Measurements from ENCODE around the gene PKDCC. TPM values are rescaled to one million over a fixed set of nuclear protein-coding genes. Genes with fewer than 3 reads are reported as not detected.

The PKDCC gene
- total and polyA plus RNA-seq, 2 of the 13 experiments (the other 11 are each of a cell fraction or from before 2014, with no cell fraction given), result 52.6 to 58.8 TPM

DNA sequence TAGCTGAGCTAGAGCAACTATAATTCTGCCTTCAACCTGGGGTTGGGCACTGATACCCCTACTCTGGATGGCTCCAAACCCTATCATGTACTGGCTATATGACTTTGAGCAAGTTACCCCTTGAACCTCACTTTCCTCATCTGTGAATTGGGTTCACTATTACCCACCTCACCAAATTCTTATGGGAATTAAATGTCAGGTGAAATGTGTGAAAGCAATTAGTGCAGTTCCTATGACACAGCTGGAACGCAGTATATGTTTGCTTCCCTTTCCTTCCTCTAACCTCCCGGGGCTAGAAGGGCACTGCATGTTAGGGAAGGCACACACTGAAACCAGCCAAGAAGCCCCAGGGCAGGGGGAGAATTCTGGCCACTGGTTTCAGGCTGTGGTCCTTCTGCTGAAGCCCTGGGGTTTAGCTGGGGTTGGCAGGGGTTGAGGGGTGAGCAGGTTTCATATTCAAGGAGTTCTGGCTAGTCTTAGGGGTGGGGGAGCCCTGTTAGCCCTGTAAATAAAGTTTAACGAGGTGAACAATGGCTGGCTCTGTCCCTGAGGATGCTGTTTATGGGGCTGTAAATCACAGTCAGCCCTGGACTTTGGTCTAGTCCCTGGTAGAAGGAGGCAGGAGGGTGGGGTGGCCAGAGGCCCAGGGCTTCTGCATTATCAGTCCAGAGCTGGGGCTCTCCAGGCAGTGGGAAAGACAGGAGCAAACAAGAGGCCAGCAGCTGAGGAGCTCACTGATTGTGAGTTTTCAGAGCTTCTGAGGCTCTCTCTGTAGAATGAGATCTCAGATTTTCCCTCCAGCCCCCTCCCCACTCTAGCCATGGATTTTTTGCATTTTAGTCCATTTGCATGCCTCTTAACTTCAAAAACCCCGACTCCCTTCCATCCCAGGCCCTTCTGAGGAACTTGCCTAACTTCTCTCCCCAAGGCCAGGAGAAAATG lies 8.0 kb downstream of the PKDCC start (continued):
- TF ChIP-seq SUZ12 (IDR thresholded peaks at IDR 0.05; ENCODE audit: low read depth, low read length) (no peak), ZSCAN20 (CRISPR knock-in tag; IDR thresholded peaks at IDR 0.05; ENCODE audit: borderline replicate concordance) (no peak), ARNT (IDR thresholded peaks at IDR 0.05) (no peak), ZNF292 (CRISPR knock-in tag; IDR thresholded peaks at IDR 0.05; ENCODE audit: borderline replicate concordance, low read depth) (peak; percentile 93; the same call in 1 of the 2 replicates), HNF4G (IDR thresholded peaks at IDR 0.05; ENCODE audit: borderline replicate concordance, low read depth, low read length) (peak; percentile 98), HNF4G (CRISPR knock-in tag; IDR thresholded peaks at IDR 0.05; ENCODE audit: borderline replicate concordance, low read depth) (peak; percentile 89), ZFP1 (CRISPR knock-in tag; IDR thresholded peaks at IDR 0.05) (peak; percentile 90)
- TF ChIP-seq, protein P1, sequence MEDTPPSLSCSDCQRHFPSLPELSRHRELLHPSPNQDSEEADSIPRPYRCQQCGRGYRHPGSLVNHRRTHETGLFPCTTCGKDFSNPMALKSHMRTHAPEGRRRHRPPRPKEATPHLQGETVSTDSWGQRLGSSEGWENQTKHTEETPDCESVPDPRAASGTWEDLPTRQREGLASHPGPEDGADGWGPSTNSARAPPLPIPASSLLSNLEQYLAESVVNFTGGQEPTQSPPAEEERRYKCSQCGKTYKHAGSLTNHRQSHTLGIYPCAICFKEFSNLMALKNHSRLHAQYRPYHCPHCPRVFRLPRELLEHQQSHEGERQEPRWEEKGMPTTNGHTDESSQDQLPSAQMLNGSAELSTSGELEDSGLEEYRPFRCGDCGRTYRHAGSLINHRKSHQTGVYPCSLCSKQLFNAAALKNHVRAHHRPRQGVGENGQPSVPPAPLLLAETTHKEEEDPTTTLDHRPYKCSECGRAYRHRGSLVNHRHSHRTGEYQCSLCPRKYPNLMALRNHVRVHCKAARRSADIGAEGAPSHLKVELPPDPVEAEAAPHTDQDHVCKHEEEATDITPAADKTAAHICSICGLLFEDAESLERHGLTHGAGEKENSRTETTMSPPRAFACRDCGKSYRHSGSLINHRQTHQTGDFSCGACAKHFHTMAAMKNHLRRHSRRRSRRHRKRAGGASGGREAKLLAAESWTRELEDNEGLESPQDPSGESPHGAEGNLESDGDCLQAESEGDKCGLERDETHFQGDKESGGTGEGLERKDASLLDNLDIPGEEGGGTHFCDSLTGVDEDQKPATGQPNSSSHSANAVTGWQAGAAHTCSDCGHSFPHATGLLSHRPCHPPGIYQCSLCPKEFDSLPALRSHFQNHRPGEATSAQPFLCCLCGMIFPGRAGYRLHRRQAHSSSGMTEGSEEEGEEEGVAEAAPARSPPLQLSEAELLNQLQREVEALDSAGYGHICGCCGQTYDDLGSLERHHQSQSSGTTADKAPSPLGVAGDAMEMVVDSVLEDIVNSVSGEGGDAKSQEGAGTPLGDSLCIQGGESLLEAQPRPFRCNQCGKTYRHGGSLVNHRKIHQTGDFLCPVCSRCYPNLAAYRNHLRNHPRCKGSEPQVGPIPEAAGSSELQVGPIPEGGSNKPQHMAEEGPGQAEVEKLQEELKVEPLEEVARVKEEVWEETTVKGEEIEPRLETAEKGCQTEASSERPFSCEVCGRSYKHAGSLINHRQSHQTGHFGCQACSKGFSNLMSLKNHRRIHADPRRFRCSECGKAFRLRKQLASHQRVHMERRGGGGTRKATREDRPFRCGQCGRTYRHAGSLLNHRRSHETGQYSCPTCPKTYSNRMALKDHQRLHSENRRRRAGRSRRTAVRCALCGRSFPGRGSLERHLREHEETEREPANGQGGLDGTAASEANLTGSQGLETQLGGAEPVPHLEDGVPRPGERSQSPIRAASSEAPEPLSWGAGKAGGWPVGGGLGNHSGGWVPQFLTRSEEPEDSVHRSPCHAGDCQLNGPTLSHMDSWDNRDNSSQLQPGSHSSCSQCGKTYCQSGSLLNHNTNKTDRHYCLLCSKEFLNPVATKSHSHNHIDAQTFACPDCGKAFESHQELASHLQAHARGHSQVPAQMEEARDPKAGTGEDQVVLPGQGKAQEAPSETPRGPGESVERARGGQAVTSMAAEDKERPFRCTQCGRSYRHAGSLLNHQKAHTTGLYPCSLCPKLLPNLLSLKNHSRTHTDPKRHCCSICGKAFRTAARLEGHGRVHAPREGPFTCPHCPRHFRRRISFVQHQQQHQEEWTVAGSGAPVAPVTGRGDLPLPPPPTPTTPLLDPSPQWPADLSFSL (CRISPR knock-in tag; IDR thresholded peaks at IDR 0.05), result no peak
- TF ChIP-seq, protein P2, sequence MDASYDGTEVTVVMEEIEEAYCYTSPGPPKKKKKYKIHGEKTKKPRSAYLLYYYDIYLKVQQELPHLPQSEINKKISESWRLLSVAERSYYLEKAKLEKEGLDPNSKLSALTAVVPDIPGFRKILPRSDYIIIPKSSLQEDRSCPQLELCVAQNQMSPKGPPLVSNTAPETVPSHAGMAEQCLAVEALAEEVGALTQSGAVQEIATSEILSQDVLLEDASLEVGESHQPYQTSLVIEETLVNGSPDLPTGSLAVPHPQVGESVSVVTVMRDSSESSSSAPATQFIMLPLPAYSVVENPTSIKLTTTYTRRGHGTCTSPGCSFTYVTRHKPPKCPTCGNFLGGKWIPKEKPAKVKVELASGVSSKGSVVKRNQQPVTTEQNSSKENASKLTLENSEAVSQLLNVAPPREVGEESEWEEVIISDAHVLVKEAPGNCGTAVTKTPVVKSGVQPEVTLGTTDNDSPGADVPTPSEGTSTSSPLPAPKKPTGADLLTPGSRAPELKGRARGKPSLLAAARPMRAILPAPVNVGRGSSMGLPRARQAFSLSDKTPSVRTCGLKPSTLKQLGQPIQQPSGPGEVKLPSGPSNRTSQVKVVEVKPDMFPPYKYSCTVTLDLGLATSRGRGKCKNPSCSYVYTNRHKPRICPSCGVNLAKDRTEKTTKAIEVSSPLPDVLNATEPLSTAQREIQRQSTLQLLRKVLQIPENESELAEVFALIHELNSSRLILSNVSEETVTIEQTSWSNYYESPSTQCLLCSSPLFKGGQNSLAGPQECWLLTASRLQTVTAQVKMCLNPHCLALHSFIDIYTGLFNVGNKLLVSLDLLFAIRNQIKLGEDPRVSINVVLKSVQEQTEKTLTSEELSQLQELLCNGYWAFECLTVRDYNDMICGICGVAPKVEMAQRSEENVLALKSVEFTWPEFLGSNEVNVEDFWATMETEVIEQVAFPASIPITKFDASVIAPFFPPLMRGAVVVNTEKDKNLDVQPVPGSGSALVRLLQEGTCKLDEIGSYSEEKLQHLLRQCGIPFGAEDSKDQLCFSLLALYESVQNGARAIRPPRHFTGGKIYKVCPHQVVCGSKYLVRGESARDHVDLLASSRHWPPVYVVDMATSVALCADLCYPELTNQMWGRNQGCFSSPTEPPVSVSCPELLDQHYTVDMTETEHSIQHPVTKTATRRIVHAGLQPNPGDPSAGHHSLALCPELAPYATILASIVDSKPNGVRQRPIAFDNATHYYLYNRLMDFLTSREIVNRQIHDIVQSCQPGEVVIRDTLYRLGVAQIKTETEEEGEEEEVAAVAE (CRISPR knock-in tag; IDR thresholded peaks at IDR 0.05; ENCODE audit: borderline replicate concordance), result peak; percentile 69
- TF ChIP-seq, protein P3, sequence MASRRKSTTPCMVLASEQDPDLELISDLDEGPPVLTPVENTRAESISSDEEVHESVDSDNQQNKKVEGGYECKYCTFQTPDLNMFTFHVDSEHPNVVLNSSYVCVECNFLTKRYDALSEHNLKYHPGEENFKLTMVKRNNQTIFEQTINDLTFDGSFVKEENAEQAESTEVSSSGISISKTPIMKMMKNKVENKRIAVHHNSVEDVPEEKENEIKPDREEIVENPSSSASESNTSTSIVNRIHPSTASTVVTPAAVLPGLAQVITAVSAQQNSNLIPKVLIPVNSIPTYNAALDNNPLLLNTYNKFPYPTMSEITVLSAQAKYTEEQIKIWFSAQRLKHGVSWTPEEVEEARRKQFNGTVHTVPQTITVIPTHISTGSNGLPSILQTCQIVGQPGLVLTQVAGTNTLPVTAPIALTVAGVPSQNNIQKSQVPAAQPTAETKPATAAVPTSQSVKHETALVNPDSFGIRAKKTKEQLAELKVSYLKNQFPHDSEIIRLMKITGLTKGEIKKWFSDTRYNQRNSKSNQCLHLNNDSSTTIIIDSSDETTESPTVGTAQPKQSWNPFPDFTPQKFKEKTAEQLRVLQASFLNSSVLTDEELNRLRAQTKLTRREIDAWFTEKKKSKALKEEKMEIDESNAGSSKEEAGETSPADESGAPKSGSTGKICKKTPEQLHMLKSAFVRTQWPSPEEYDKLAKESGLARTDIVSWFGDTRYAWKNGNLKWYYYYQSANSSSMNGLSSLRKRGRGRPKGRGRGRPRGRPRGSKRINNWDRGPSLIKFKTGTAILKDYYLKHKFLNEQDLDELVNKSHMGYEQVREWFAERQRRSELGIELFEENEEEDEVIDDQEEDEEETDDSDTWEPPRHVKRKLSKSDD (CRISPR knock-in tag; IDR thresholded peaks at IDR 0.05; ENCODE audit: low read depth), result peak; percentile 63; the same call in 1 of the 2 replicates

Data from HepG2 (cell line).